RPMI7951 (cell line): ENCODE measurements around the gene TTC39C. TPM values are rescaled to one million over a fixed set of nuclear protein-coding genes. Genes with fewer than 3 reads are reported as not detected.
"Not testable (repeated sequence)": the region's sequence is repeated elsewhere in the genome, so short reads cannot be mapped to it uniquely, and the experiment has no call there.

Experiments used
- DNase-seq: peaks from one replicate; pipeline ENCODE4 v3.0.0-alpha.2; 2012; ENCODE audit warnings: low read depth
- total RNA-seq: library from RNA; depleted of rRNA; stranded (reverse); fragments of >200 nt; shearing (Covaris generic); gene quantifications from 2 replicates; pipeline ENCODE4 v1.2.3, GENCODE V29; 2014

TTC39C gene
- total RNA-seq, 1 experiment from 2014 or later = 19.0 TPM

DNA sequence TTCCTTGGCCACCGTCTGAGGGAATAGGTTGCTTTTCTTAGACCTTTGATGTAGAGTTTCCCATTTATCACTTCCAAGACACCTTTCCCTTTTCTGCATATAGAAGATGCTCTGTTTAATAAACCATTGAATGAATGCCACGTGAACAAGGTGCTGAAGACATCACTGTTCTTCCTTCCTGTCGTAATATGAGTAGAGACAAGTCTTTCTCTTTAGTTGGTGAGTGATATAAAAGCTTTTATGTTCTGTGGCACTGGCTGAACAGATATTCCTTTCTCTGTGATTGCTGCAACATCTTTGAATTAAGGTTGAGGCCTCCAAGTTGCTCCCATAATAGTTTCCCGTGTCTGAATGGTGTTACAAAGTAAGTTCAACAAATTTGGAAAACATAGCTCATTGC, 38.7 kb downstream of the TTC39C start:
- peak; percentile 4 for DNase-seq

DNA sequence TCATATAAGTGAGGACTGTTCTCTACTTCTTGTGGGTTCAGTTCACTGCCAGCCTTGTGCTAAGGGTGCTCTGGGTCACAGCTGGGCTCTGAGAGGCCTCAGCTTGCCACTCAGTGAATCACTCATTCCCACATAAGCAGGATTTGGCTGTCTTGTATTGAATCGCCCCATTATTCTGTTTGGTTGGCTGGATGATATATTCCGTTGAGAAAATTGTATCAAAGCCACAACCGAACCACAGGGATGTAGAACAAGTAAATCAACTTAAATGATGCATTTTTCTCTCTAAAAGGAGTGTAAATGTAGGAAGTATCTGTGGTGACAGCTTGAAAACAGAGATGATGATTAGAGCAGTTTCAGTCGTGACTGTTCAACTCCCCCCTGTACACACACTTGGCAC, 39.6 kb downstream of the TTC39C start:
- peak; percentile 76 for DNase-seq

DNA sequence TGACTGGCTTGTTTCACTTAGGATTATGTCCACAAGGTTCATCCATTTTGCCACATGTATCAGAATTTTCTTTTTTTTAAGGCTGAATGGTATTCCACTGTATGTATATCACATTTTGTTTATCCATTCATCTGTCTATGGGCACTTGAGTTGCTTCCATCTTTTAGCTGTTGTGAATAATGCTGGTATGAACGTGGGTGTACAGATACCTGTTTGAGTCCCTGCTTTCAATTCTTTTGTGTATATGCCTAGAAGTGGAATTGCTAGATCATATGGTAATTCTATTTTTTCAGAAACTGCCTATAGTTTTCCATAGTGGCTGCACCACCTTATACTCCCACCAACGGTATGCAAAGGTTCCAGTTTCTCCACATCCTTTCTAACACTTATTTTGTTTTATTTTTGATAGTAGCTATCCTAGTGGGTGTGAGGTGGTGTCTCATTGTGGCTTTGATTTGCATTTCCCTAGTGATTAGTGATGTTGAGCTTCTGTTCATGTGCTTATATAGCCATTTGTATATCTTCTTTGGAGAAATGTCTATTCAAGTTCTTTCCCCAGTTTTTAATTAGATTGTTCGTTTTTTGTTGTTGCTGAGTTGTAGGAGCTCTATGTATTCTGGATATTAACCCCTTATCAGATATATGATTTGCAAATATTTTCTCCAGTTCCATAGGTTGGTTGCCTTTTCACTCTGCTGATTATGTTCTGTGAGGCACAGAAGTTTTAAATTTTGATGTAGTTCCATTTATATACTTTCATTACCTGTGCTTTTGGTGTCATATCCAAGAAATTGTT, 40.7 kb downstream of the TTC39C start:
- DNase-seq = no peak

- DNase-seq = no peak
Observed at GRCh38 chr18:24055878-24056277, 41.3 kb downstream of the TTC39C start.

GRCh38 chr18:24056506-24056905, 42.0 kb downstream of the TTC39C start:
- DNase-seq = no peak

DNA sequence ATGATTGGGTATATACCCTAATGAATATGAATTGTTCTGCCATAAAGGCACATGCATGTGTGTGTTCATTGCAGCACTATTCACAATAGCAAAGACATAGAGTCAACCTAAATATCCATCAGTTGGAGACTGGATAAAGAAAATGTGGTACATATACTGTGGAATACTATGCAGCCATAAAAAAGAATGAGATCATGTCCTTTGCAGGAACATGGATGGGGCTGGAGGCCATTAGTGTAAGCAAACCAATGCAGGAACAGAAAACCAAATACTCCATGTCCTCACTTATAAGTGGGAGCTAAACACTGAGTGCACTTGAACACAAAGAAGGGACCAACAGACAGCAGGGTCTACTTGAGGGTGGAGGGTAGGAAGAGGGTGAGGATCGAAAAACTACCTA, 43.2 kb downstream of the TTC39C start:
- no peak for DNase-seq

GRCh38 chr18:24059385-24059784, 44.8 kb downstream of the TTC39C start:
- not testable (repeated sequence) for DNase-seq

DNA sequence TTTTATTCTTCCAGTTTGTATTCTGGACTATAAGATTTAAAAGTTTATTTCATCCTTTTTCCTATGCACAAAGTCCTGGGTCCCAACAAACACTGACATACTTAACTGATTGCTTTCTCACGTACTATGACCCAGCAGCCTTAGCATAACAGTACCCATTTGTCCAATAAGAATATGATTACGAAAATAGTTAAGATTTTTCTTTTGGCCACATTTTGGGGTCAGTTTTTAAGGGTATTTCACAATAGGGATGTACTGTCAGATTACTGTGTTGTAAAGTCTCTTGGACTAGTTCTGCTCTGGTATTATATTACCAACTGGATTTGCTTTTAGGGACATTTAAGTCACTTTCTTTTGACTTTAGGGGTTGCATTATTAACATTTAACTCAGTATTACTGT, 46.1 kb downstream of the TTC39C start:
- DNase-seq = no peak

GRCh38 chr18:24063121-24063731, 48.7 kb downstream of the TTC39C start:
- DNase-seq = peak; percentile 70

DNA sequence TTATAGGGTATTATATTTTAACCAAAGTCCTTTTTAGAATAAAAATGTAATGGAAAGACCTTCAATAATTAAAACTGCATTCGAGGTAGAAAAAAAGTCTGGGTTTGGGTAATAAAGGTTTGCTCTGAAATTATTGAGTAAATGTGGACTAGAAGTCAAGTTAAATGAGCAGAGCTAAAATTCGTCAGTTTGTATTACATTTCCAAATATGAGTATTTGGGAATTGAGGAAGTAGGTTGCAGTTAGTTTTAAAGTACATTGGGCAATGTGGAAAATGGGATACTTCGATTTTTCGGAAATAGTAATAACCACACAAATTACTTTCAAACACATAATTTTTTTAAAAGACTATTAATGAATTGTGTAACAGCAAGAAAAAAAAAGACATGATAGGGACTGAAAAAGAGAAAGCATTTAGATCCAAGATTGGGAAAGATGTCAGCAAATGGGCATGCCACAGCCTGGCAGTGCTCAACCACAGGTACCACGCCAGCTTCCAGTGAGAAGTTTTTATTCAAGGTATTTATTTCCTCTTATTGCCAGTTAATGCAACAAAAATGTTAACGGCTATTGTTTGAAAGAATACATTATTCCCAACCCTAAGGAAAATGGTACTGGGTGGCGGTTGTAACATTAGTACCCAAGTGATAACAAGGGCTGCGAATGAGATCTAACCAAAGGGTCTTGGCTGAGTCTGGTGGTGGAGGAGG, 50.0 kb downstream of the TTC39C start:
- DNase-seq = no peak

- no peak for DNase-seq
Observed at GRCh38 chr18:24065906-24066305, 51.4 kb downstream of the TTC39C start.

GRCh38 chr18:24068945-24069693, 54.6 kb downstream of the TTC39C start:
- DNase-seq = no peak

DNA sequence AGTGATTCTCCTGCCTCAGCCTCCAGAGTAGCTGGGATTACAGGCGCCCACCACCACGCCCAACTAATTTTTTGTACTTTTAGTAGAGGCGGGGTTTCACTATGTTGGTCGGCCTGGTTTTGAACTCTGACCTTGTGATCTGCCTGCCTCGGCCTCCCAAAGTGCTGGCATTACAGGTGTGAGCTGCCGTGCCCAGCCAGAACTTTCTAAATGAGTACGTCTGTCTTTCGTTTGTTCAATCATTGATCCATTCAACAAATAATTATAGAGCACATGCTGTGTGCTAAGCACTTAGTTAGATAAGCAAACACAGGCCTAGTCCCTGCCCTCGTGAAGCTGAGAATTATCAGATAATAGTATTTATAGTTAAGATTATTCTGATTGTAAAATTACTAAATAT, 56.5 kb downstream of the TTC39C start:
- DNase-seq = no peak

- no peak for DNase-seq
Observed at GRCh38 chr18:24071779-24072178, 57.2 kb downstream of the TTC39C start.

DNA sequence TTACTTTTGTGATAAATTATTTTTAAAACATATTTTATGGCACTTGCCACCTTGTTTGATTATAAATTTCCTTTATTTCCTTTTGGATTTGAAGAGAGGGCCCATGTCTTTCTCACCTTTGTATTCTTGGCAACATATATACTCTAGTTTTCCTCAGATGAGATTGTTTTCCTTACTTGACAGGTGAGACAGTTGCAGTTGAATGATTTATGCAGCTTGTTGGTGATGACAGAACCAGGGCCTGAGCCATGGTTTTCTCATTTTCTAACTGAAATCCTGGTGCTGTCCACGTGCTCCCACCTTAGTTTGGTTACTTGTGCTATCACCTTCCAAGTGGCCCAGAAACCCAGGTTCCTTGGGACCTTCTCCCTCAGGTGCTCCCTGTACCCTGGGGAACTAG, 58.2 kb downstream of the TTC39C start:
- DNase-seq = no peak

DNA sequence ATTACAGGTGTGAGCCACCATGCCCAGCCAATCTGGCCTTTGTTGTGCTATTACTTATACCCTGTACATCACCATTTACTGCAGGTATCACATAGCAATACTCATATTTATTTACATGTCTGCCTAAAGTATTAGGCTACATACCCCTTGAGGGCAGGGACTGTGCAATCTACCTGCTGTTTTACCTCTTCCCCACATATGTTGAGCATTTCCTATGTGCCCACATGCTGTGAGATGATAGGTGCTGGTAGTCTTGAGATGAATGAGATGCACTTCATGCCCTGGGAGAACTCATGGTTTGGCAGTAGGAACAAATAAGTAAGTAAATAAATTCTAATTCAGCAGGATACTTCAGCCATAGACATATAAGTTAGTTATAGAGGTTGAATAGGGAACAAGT, 59.2 kb downstream of the TTC39C start:
- no peak for DNase-seq

DNA sequence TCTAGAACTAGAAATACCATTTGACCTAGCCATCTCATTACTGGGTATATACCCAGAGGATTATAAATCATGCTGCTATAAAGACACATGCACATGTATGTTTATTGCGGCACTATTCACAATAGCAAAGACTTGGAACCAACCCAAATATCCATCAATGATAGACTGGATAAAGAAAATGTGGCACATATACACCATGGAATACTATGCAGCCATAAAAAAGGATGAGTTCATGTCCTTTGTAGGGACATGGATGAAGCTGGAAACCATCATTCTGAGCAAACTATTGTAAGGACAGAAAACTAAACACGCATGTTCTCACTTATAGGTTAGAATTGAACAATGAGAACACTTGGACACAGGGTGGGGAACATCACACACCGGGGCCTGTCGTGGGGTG, 60.2 kb downstream of the TTC39C start:
- not testable (repeated sequence) for DNase-seq

DNA sequence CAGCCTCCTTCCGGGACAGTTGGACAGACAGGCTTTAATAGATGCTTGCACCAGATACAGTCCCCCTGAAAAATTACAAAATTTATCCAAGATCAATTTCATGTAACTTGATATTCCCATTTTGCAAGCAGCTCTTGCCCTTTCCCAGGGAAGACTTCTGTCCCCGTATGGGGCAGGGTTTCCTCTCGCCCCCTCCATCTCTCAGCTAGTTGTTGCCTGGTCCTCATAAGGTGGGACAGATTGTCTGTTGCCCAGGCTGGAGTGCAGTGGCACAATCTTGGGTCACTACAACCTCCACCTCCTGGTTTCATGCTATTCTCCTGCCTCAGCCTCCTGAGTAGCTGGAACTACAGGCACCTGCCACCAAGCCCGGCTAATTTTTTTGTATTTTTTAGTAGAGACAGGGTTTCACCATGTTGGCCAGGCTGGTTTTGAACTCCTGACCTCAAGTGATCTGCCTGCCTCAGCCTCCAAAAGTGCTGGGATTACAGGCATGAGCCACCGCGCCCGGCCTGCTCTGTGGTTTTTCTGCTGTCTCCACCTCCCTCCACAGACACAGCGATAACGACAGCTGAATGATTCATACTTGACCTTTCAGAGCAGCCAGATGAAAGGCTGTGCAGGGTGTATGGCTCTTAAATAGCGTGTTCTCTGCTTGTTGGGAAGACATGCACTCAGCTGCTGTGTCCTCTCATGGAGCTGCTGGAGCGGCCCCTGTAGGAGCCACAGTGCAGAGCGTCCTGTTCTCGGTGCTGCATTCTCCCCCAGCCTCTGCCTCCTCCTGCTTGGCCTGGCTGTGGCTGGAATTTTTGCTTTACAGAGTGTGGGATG, 61.4 kb downstream of the TTC39C start:
- DNase-seq = peak; percentile 98

DNA sequence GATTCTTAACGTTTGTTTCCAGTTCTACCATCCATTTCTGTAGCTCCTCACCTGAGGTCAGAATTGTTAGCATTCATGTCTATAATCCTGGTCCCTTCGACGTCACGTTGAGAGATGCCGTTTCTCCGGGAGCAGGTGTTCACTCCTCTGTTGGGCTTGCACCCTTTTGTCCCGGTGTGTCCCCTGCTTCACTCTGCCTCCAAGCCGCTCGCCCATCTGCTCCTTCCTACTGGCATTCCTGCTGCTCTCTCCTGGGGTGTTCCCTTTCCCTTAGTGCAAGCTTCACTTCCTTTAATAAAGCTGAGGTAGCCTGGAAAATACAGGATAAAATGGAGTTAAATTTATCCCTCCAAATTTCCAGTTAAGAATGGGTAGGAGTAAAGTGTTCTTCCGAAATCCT, 62.4 kb downstream of the TTC39C start:
- no peak for DNase-seq

GRCh38 chr18:24078391-24078790, 63.8 kb downstream of the TTC39C start:
- DNase-seq = no peak

GRCh38 chr18:24080861-24081260, 66.3 kb downstream of the TTC39C start:
- no peak for DNase-seq
